HepG2 (cell line): ENCODE measurements around the gene CKAP5. TPM values are rescaled to one million over a fixed set of nuclear protein-coding genes. Genes with fewer than 3 reads are reported as not detected.

Experiments
- ATAC-seq: fragments of 200-7000 bp; cut with Tn5 transposase; 3 replicates; pipeline ENCODE4 v1.9.1; 2020; ENCODE audit warnings: mild to moderate bottlenecking, moderate library complexity
- BruUV-seq: library from RNA; stranded (reverse); fragments of 400-500 nt; replicated peaks from 2 replicates; lab custom pipeline; 2021; lab: Mats Ljungman, UMichigan
- CTCF ChIA-PET: fragments of 300-600 bp; formaldehyde crosslinking; extraction: SDS; loops from one replicate; lab custom pipeline; 2021; ENCODE audit warnings: low total read pairs, inconsistent platforms, low intra/inter-chr PET ratio; lab: Yijun Ruan, JAX
- POLR2A ChIA-PET: fragments of 350-600 bp; sonication (Branson Sonifier 250); formaldehyde crosslinking; loops from one replicate; lab custom pipeline; 2020; ENCODE audit warnings: antibody characterized with exemption, inconsistent platforms; lab: Yijun Ruan, JAX
- DNase-seq: peaks from one replicate; pipeline ENCODE4 v3.0.0-alpha.2; 2015; ENCODE audit warnings: low spot score
- FAIRE-seq: peaks from 3 replicates; lab custom pipeline; 2011; peaks lifted over from hg19 to GRCh38; lab: Jason Lieb, UNC
- H2AFZ ChIP-seq: one replicate; pipeline ENCODE4 v1.6.1; 2011; ENCODE audit warnings: low read length, inconsistent platforms
- H3K27ac ChIP-seq: fragments of 300-600 bp; 3 replicates; pipeline ENCODE4 v1.8.0; 2011; ENCODE audit warnings: mixed run types, mild to moderate bottlenecking, mixed read lengths, low read length, inconsistent platforms; ENCODE audit not compliant: insufficient read depth; ENCODE audit errors: extremely low read length
- H3K27me3 ChIP-seq, 2 experiments: fragments of 200-600 bp in 1 of 2; 2 replicates in 1 of 2; 3 replicates in 1 of 2; pipeline versions ENCODE4 v1.6.0 to v1.8.0; 2011; ENCODE audit warnings: low read length in 2 of 2, mild to moderate bottlenecking in 2 of 2, moderate library complexity in 2 of 2, inconsistent platforms in 1 of 2; ENCODE audit not compliant: insufficient read depth in 2 of 2, control insufficient read depth in 1 of 2
- H3K36me3 ChIP-seq, 2 experiments: fragments of 200-600 bp in 1 of 2; replicated peaks in 1 of 2; 2 replicates in 1 of 2; 3 replicates in 1 of 2; pipeline versions ENCODE4 v1.5.1 to v1.8.0; 2011; ENCODE audit warnings: low read length in 2 of 2, inconsistent platforms in 1 of 2; ENCODE audit not compliant: insufficient read depth in 2 of 2, control insufficient read depth in 1 of 2
- H3K4me1 ChIP-seq: 2 replicates; pipeline ENCODE4 v1.5.1; 2012; ENCODE audit warnings: low read length, inconsistent platforms; ENCODE audit not compliant: insufficient read depth
- H3K4me2 ChIP-seq: 2 replicates; pipeline ENCODE4 v1.6.0; 2011; ENCODE audit warnings: low read depth, low read length, inconsistent platforms
- H3K4me3 ChIP-seq, 3 experiments: fragments of 200-600 bp in 1 of 3; sonication (generic), shearing (Covaris generic) in 1 of 3; replicated peaks in 1 of 3; 2 replicates each; pipeline ENCODE4 v1.5.1; 2011 to 2016; ENCODE audit warnings: low read length in 3 of 3, inconsistent platforms in 2 of 3, low read depth in 2 of 3, mild to moderate bottlenecking in 2 of 3, control low read depth in 1 of 3, mixed read lengths in 1 of 3; ENCODE audit not compliant: insufficient read depth in 1 of 3
- H3K79me2 ChIP-seq: one replicate; pipeline ENCODE4 v1.6.1; 2011; ENCODE audit warnings: low read length, inconsistent platforms; ENCODE audit not compliant: insufficient read depth
- H3K9ac ChIP-seq: 2 replicates; pipeline ENCODE4 v1.6.0; 2011; ENCODE audit warnings: mild to moderate bottlenecking, low read depth, low read length, inconsistent platforms; ENCODE audit not compliant: insufficient read depth
- H3K9me3 ChIP-seq: 2 replicates; pipeline ENCODE4 v1.5.1; 2012; ENCODE audit warnings: mild to moderate bottlenecking, low read length
- H4K20me1 ChIP-seq: 2 replicates; pipeline ENCODE4 v1.6.0; 2011; ENCODE audit warnings: inconsistent platforms, mild to moderate bottlenecking, low read length, moderate library complexity; ENCODE audit not compliant: insufficient read depth
- NCOA2 ChIP-seq: sonication (generic); formaldehyde crosslinking; IDR thresholded peaks from 2 replicates; pipeline ENCODE4 v1.8.0; 2022; ENCODE audit warnings: inconsistent platforms
- SOX13 ChIP-seq, 3 experiments: fragments of 450-650 bp in 1 of 3; sonication (generic) in 1 of 3; formaldehyde crosslinking in 1 of 3; IDR thresholded peaks in 2 of 3; conservative IDR thresholded peaks in 1 of 3; 2 replicates each; pipeline versions ENCODE4 v1.5.0 to v1.6.1; 2016 to 2020; ENCODE audit warnings: antibody characterized with exemption in 1 of 3, mild to moderate bottlenecking in 1 of 3, missing compliant biosample characterization in 1 of 3, missing genetic modification reagents in 1 of 3, moderate library complexity in 1 of 3
- ZNF724P ChIP-seq: sonication (generic); formaldehyde crosslinking; IDR thresholded peaks from 2 replicates; pipeline ENCODE4 v1.8.0; 2022; ENCODE audit warnings: missing genetic modification reagents, borderline replicate concordance
- WGBS: methylation state at CpG from one replicate; pipeline ENCODE4 v1.1.6; 2017; ENCODE audit warnings: low lambda C conversion rate; 5-methylcytosine and 5-hydroxymethylcytosine counted together
- in situ Hi-C: cut with HindIII; loops from 2 replicates; pipeline ENCODE4 v1.10.0; 2017; ENCODE audit warnings: low pct_unique_long_range_greater_than_20kb; ENCODE audit not compliant: extremely low pct_ligation_motif_present
- intact Hi-C: fragments of 100-400 bp; cut with micrococcal nuclease; formaldehyde crosslinking; loops from one replicate; pipeline ENCODE4 v1.10.0; 2022; ENCODE audit not compliant: unreplicated experiment
- polyA plus RNA-seq, 8 experiments: library from polyadenylated mRNA; depleted of rRNA in 3 of 8; stranded (reverse) in 7 of 8; unstranded in 1 of 8; fragments of >200 nt; fragmentation: Illumina TruSeq in 4 of 8; extraction: Trizol in 4 of 8; gene quantifications; 2 replicates each; pipeline versions ENCODE4 v1.2.1 to v1.2.3, GENCODE V29; 2011 to 2016; ENCODE audit warnings: low read depth in 4 of 8, missing spikeins in 1 of 8, mixed read lengths in 1 of 8; ENCODE audit not compliant: insufficient read depth in 1 of 8
- total RNA-seq, 5 experiments: library from RNA; depleted of rRNA; stranded (reverse); fragments of >200 nt; fragmentation: Illumina TruSeq; extraction: Trizol; gene quantifications; 2 replicates each; pipeline ENCODE4 v1.2.3, GENCODE V29; 2016; ENCODE audit warnings: low read depth in 1 of 5
- TF ChIP-seq, protein P1 (sequence below): sonication (generic); formaldehyde crosslinking; IDR thresholded peaks from 2 replicates; pipeline ENCODE4 v1.8.0; 2022; ENCODE audit warnings: mild to moderate bottlenecking, missing genetic modification reagents, borderline replicate concordance
- TF ChIP-seq, protein P2 (sequence below): sonication (generic); formaldehyde crosslinking; IDR thresholded peaks from 2 replicates; pipeline ENCODE4 v1.5.1; 2020; ENCODE audit warnings: missing genetic modification reagents, mild to moderate bottlenecking, borderline replicate concordance
- TF ChIP-seq, protein P3 (sequence below): sonication (generic); formaldehyde crosslinking; IDR thresholded peaks from 2 replicates; pipeline ENCODE4 v1.5.0; 2020; ENCODE audit warnings: mild to moderate bottlenecking, missing genetic modification reagents, borderline replicate concordance

CKAP5 gene
- total and polyA plus RNA-seq, 2 of the 13 experiments (the other 11 are each of a cell fraction or from before 2014, with no cell fraction given): 79.2 to 103 TPM

DNA sequence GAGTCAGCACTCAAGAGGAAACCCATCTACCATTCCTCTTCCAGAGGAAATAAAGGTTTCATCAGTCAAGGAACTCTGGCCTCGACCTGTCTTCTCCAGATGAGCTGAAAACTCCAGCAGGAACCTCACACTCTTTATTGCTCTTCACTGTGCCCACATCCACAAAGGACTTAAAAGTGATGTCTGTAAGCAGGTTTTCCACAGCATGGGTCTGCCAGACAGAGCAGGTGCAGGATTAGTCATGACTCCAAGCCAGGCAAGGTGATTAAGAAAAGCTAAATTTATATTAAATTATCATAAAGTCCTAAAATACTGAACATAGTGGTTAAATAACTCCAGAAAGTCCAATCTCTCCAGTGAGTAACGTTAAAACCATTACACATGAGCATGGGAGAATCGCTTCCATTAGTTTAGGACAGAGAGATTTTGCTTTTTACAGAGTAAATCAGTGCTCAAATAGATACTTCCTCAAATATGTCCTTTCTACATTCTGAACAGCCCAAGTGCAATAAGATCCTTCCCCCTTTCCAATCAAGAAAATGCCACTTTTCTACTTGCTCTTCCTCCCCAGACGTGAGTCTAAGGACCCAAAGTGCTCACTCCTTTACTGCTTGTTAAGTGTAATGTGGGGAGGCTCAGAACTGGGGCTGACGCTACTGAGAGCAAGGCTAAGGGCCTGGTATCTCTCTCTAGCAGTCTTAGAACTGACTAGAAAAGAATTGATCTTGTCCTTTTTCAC lies 10.7 kb upstream of the CKAP5 start:
- ATAC-seq: no peak
- 74% methylated on average over 5 of the region's 5 CpGs for WGBS
- H2AFZ ChIP-seq: no peak overlapping the region
- H3K27ac ChIP-seq: no peak overlapping the region
- CTCF ChIA-PET: no interaction called here
- H3K27me3 ChIP-seq: no peaks in the 10 kb centered on the region
- intact Hi-C loops (no loop called here), in situ Hi-C loops (no loop called here)
- no peaks in the 10 kb centered on the region for H4K20me1 ChIP-seq
- H3K4me2 ChIP-seq: no peak overlapping the region
- H3K9ac ChIP-seq: no peak overlapping the region
- H3K4me3 ChIP-seq: no peak overlapping the region
- DNase-seq: no peak
- TF ChIP-seq NCOA2 (CRISPR knock-in tag): no peak
- TF ChIP-seq ZNF724P (CRISPR knock-in tag): no peak
- TF ChIP-seq, protein P1, sequence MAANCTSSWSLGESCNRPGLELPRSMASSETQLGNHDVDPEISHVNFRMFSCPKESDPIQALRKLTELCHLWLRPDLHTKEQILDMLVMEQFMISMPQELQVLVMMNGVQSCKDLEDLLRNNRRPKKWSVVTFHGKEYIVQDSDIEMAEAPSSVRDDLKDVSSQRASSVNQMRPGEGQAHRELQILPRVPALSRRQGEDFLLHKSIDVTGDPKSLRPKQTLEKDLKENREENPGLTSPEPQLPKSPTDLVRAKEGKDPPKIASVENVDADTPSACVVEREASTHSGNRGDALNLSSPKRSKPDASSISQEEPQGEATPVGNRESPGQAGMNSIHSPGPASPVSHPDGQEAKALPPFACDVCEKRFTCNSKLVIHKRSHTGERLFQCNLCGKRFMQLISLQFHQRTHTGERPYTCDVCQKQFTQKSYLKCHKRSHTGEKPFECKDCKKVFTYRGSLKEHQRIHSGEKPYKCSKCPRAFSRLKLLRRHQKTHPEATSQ (CRISPR knock-in tag): no peak
- TF ChIP-seq, protein P2, sequence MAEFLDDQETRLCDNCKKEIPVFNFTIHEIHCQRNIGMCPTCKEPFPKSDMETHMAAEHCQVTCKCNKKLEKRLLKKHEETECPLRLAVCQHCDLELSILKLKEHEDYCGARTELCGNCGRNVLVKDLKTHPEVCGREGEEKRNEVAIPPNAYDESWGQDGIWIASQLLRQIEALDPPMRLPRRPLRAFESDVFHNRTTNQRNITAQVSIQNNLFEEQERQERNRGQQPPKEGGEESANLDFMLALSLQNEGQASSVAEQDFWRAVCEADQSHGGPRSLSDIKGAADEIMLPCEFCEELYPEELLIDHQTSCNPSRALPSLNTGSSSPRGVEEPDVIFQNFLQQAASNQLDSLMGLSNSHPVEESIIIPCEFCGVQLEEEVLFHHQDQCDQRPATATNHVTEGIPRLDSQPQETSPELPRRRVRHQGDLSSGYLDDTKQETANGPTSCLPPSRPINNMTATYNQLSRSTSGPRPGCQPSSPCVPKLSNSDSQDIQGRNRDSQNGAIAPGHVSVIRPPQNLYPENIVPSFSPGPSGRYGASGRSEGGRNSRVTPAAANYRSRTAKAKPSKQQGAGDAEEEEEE (CRISPR knock-in tag): no peak
- TF ChIP-seq, protein P3, sequence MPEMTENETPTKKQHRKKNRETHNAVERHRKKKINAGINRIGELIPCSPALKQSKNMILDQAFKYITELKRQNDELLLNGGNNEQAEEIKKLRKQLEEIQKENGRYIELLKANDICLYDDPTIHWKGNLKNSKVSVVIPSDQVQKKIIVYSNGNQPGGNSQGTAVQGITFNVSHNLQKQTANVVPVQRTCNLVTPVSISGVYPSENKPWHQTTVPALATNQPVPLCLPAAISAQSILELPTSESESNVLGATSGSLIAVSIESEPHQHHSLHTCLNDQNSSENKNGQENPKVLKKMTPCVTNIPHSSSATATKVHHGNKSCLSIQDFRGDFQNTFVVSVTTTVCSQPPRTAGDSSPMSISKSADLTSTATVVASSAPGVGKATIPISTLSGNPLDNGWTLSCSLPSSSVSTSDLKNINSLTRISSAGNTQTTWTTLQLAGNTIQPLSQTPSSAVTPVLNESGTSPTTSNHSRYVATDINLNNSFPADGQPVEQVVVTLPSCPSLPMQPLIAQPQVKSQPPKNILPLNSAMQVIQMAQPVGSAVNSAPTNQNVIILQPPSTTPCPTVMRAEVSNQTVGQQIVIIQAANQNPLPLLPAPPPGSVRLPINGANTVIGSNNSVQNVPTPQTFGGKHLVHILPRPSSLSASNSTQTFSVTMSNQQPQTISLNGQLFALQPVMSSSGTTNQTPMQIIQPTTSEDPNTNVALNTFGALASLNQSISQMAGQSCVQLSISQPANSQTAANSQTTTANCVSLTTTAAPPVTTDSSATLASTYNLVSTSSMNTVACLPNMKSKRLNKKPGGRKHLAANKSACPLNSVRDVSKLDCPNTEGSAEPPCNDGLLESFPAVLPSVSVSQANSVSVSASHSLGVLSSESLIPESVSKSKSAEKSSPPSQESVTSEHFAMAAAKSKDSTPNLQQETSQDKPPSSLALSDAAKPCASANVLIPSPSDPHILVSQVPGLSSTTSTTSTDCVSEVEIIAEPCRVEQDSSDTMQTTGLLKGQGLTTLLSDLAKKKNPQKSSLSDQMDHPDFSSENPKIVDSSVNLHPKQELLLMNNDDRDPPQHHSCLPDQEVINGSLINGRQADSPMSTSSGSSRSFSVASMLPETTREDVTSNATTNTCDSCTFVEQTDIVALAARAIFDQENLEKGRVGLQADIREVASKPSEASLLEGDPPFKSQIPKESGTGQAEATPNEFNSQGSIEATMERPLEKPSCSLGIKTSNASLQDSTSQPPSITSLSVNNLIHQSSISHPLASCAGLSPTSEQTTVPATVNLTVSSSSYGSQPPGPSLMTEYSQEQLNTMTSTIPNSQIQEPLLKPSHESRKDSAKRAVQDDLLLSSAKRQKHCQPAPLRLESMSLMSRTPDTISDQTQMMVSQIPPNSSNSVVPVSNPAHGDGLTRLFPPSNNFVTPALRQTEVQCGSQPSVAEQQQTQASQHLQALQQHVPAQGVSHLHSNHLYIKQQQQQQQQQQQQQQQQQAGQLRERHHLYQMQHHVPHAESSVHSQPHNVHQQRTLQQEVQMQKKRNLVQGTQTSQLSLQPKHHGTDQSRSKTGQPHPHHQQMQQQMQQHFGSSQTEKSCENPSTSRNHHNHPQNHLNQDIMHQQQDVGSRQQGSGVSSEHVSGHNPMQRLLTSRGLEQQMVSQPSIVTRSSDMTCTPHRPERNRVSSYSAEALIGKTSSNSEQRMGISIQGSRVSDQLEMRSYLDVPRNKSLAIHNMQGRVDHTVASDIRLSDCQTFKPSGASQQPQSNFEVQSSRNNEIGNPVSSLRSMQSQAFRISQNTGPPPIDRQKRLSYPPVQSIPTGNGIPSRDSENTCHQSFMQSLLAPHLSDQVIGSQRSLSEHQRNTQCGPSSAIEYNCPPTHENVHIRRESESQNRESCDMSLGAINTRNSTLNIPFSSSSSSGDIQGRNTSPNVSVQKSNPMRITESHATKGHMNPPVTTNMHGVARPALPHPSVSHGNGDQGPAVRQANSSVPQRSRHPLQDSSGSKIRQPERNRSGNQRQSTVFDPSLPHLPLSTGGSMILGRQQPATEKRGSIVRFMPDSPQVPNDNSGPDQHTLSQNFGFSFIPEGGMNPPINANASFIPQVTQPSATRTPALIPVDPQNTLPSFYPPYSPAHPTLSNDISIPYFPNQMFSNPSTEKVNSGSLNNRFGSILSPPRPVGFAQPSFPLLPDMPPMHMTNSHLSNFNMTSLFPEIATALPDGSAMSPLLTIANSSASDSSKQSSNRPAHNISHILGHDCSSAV: no peak
- TF ChIP-seq SOX13 (IDR thresholded peaks at IDR 0.05): no peak
- TF ChIP-seq SOX13 (CRISPR knock-in tag; conservative IDR thresholded peaks at IDR 0.05 in 1 of 2, IDR thresholded peaks at IDR 0.05 in 1 of 2): no peak
- no peaks in the 10 kb centered on the region for H3K79me2 ChIP-seq
- POLR2A ChIA-PET: no interaction called here
- BruUV-seq: no TSS peak
- peaks cover 6 to 23% of the 10 kb centered on the region in 2 experiments for H3K36me3 ChIP-seq
- H3K9me3 ChIP-seq: no peaks in the 10 kb centered on the region
- peaks cover 29% of the 10 kb centered on the region for H3K4me1 ChIP-seq
- no peak for FAIRE-seq
